ENCODE data around the gene PEAK3. TPM values are rescaled to one million over a fixed set of nuclear protein-coding genes. Genes with fewer than 3 reads are reported as not detected.
"Not testable (repeated sequence)": the region's sequence is repeated elsewhere in the genome, so short reads cannot be mapped to it uniquely, and the experiment has no call there.

The PEAK3 gene
- total RNA-seq, 1 experiment from 2014 or later, result not detected

DNA sequence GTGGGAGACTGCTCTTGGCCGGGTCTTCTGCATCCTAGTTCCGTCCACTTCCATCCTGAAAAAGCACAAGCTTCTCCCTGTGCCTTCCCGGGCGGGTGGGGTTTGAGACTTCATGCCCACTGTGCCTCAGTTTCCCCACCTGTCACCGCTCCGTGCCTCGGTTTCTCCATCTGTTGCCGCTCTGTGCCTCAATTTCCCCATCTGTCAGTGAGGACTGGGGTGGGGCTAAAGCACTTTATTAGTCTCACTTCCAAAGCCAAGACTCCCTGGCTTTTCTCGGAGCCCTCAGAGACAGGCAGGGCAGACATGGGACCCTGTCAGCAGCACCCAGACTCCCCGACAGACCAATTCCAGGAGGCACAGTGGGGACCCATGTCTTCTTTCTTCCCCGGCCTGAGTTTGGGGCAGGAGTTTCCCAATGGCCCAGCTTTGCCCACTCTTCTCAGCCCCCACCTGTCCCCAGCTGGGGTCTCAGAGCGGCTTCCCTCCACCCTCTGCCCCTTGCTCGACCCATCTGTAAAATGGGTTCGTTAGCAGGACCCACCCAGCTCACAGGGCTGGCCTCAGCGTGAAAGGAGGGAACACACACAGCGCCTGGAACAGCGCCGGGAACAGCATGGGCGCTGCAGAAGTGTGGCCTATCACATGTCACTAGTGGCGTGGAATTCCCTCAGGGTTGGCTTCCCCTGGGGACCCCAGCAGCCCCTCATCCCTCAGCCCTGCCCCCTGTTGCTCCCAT lies 4.6 kb upstream of the PEAK3 start:
- intact Hi-C loops (cut with micrococcal nuclease), result no loop called here
- Mint-ChIP-seq H3K9me3 (ENCODE audit: unreplicated experiment) (no peaks in the 10 kb centered on the region), H3K4me3 (ENCODE audit: unreplicated experiment) (no peak overlapping the region), H3K27ac (ENCODE audit: low read depth, unreplicated experiment) (no peak overlapping the region), H3K27me3 (ENCODE audit: insufficient read depth, unreplicated experiment) (peaks cover 20% of the 10 kb centered on the region), H3K36me3 (ENCODE audit: insufficient read depth, unreplicated experiment) (no peaks in the 10 kb centered on the region), H3K4me1 (ENCODE audit: insufficient read depth, unreplicated experiment) (no peaks in the 10 kb centered on the region)
- ChIA-PET CTCF (interaction anchor here (1.4 kb wide), 1 partner anchor 12 kb away, joined by 3 read pairs; no protein-coding TSS in a partner anchor), POLR2A (interaction anchor here (1.3 to 1.4 kb wide), 2 partner anchors 7 to 48 kb away, joined by 3 to 4 read pairs; no protein-coding TSS in a partner anchor)
- BruUV-seq (replicated peaks), result no TSS peak
- DNase-seq (ENCODE audit: unreplicated experiment), result no peak
- TF ChIP-seq, protein P1, sequence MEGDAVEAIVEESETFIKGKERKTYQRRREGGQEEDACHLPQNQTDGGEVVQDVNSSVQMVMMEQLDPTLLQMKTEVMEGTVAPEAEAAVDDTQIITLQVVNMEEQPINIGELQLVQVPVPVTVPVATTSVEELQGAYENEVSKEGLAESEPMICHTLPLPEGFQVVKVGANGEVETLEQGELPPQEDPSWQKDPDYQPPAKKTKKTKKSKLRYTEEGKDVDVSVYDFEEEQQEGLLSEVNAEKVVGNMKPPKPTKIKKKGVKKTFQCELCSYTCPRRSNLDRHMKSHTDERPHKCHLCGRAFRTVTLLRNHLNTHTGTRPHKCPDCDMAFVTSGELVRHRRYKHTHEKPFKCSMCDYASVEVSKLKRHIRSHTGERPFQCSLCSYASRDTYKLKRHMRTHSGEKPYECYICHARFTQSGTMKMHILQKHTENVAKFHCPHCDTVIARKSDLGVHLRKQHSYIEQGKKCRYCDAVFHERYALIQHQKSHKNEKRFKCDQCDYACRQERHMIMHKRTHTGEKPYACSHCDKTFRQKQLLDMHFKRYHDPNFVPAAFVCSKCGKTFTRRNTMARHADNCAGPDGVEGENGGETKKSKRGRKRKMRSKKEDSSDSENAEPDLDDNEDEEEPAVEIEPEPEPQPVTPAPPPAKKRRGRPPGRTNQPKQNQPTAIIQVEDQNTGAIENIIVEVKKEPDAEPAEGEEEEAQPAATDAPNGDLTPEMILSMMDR (IDR thresholded peaks at IDR 0.05; ENCODE audit: unreplicated experiment), result no peak

- Mint-ChIP-seq H3K36me3 (ENCODE audit: insufficient read depth, unreplicated experiment) (no peaks in the 10 kb centered on the region), H3K9me3 (ENCODE audit: unreplicated experiment) (no peaks in the 10 kb centered on the region), H3K27me3 (ENCODE audit: insufficient read depth, unreplicated experiment) (peaks cover 12% of the 10 kb centered on the region), H3K4me3 (ENCODE audit: unreplicated experiment) (no peak overlapping the region), H3K4me1 (ENCODE audit: insufficient read depth, unreplicated experiment) (no peaks in the 10 kb centered on the region), H3K27ac (ENCODE audit: low read depth, unreplicated experiment) (no peak overlapping the region)
- no peak for DNase-seq (ENCODE audit: unreplicated experiment)
- no TSS peak for BruUV-seq (replicated peaks)
- CTCF ChIA-PET, result interaction anchor here (0.9 to 1.1 kb wide), 2 partner anchors 9 to 330 kb away, joined by 3 read pairs; no protein-coding TSS in a partner anchor
- intact Hi-C loops (cut with micrococcal nuclease), result no loop called here
- POLR2A ChIA-PET, result no interaction called here
- TF ChIP-seq, protein P1 (IDR thresholded peaks at IDR 0.05; ENCODE audit: unreplicated experiment), result no peak
Observed at GRCh38 chr19:2283835-2284507, 2.0 kb upstream of the PEAK3 start.

- ChIA-PET CTCF (interaction anchor here (0.6 to 0.9 kb wide), 3 partner anchors 8 to 167 kb away, joined by 3 to 4 read pairs (median 3); no protein-coding TSS in a partner anchor), POLR2A (no interaction called here)
- peaks cover 6% of the 10 kb centered on the region for H3K36me3 Mint-ChIP-seq (ENCODE audit: insufficient read depth, unreplicated experiment)
- DNase-seq (ENCODE audit: unreplicated experiment), result no peak
- H3K4me1 Mint-ChIP-seq (ENCODE audit: insufficient read depth, unreplicated experiment), result no peaks in the 10 kb centered on the region
- intact Hi-C loops (cut with micrococcal nuclease), result no loop called here
- BruUV-seq (replicated peaks), result no TSS peak
- H3K9me3 Mint-ChIP-seq (ENCODE audit: unreplicated experiment), result no peaks in the 10 kb centered on the region
- TF ChIP-seq, protein P1 (IDR thresholded peaks at IDR 0.05; ENCODE audit: unreplicated experiment), result no peak
- H3K4me3 Mint-ChIP-seq (ENCODE audit: unreplicated experiment), result no peak overlapping the region
- no peak overlapping the region for H3K27ac Mint-ChIP-seq (ENCODE audit: low read depth, unreplicated experiment)
- H3K27me3 Mint-ChIP-seq (ENCODE audit: insufficient read depth, unreplicated experiment), result peaks cover under 1% of the 10 kb centered on the region
Observed at GRCh38 chr19:2282862-2283237, 875 bp upstream of the PEAK3 start.

- H3K4me3 Mint-ChIP-seq (ENCODE audit: unreplicated experiment); H3K4me1 Mint-ChIP-seq (ENCODE audit: insufficient read depth, unreplicated experiment); DNase-seq (ENCODE audit: unreplicated experiment); BruUV-seq (replicated peaks); H3K27ac Mint-ChIP-seq (ENCODE audit: low read depth, unreplicated experiment); H3K9me3 Mint-ChIP-seq (ENCODE audit: unreplicated experiment); H3K27me3 Mint-ChIP-seq (ENCODE audit: insufficient read depth, unreplicated experiment); intact Hi-C loops (cut with micrococcal nuclease); POLR2A ChIA-PET; CTCF ChIA-PET: not testable (repeated sequence)
- H3K36me3 Mint-ChIP-seq (ENCODE audit: insufficient read depth, unreplicated experiment), result peaks cover 15% of the 10 kb centered on the region
Observed at GRCh38 chr19:2281265-2282061, 512 bp downstream of the PEAK3 start.
